ENCODE data around the gene BLOC1S4. TPM values are rescaled to one million over a fixed set of nuclear protein-coding genes. Genes with fewer than 3 reads are reported as not detected.

The BLOC1S4 gene
- total and polyA plus RNA-seq, 2 experiments from 2014 or later, result 22.7 to 27.3 TPM

GRCh38 chr4:6706173-6706572 is 9.8 kb upstream of the BLOC1S4 start:
- no peaks in the 10 kb centered on the region for H3K27me3 ChIP-seq (replicated peaks; ENCODE audit: insufficient read depth)
- WGBS, 2 experiments (ENCODE audit: low coverage in 1 of 2, low lambda C conversion rate in 2 of 2, missing lambda C conversion rate in 2 of 2), result 98 to 100% methylated on average over 5 of the region's 5 CpGs
- no peaks in the 10 kb centered on the region for H3K9me3 ChIP-seq (ENCODE audit: low read depth)
- no peaks in the 10 kb centered on the region; the same call in 1 of the 2 replicates for H3K9me2 ChIP-seq (ENCODE audit: insufficient read depth)
- peaks cover 21% of the 10 kb centered on the region for H3K4me1 ChIP-seq (ENCODE audit: insufficient read depth)
- H3K4me3 ChIP-seq, result no peak overlapping the region
- H3F3A ChIP-seq (ENCODE audit: insufficient read depth), result no peaks in the 10 kb centered on the region
- no peak overlapping the region for H3K27ac ChIP-seq
- TF ChIP-seq EZH2 (IDR thresholded peaks at IDR 0.05; ENCODE audit: insufficient read depth, poor library complexity, severe bottlenecking) (no peak), EZH2phosphoT487 (IDR thresholded peaks at IDR 0.05; ENCODE audit: insufficient read depth, low read depth) (no peak)
- H4K20me1 ChIP-seq (ENCODE audit: insufficient read depth), result no peaks in the 10 kb centered on the region
- H2AFZ ChIP-seq, result no peak overlapping the region
- peaks cover 83% of the 10 kb centered on the region for H3K79me2 ChIP-seq (ENCODE audit: insufficient read depth)
- no peak overlapping the region for H3K4me2 ChIP-seq (ENCODE audit: unreplicated experiment)
- no peak overlapping the region for H3K9ac ChIP-seq
- no peak for DNase-seq
- peaks cover 20% of the 10 kb centered on the region for H3K36me3 ChIP-seq (ENCODE audit: low read depth)
- in situ Hi-C loops (cut with MboI), result no loop called here

- H4K20me1 ChIP-seq (ENCODE audit: insufficient read depth), result no peaks in the 10 kb centered on the region
- no peaks in the 10 kb centered on the region; the same call in 1 of the 2 replicates for H3K9me2 ChIP-seq (ENCODE audit: insufficient read depth)
- H3K36me3 ChIP-seq (ENCODE audit: low read depth), result peaks cover 13% of the 10 kb centered on the region
- DNase-seq, result peak; percentile 99
- in situ Hi-C loops (cut with MboI), result loop anchor here (10.0 kb wide), 1 partner anchor 365 kb away; no protein-coding TSS in a partner anchor
- TF ChIP-seq EZH2phosphoT487 (IDR thresholded peaks at IDR 0.05; ENCODE audit: insufficient read depth, low read depth) (no peak), EZH2 (IDR thresholded peaks at IDR 0.05; ENCODE audit: insufficient read depth, poor library complexity, severe bottlenecking) (no peak)
- H3F3A ChIP-seq (ENCODE audit: insufficient read depth), result no peaks in the 10 kb centered on the region
- no peaks in the 10 kb centered on the region for H3K27me3 ChIP-seq (replicated peaks; ENCODE audit: insufficient read depth)
- H2AFZ ChIP-seq, result peak within 1 kb of the TSS; percentile 89
- 1% methylated on average over 72 of the region's 72 CpGs for WGBS, 2 experiments (ENCODE audit: low coverage in 1 of 2, low lambda C conversion rate in 2 of 2, missing lambda C conversion rate in 2 of 2)
- H3K4me1 ChIP-seq (ENCODE audit: insufficient read depth), result peaks cover 13% of the 10 kb centered on the region
- H3K79me2 ChIP-seq (ENCODE audit: insufficient read depth), result peaks cover 51% of the 10 kb centered on the region
- H3K4me2 ChIP-seq (ENCODE audit: unreplicated experiment), result peak within 1 kb of the TSS; percentile 97
- H3K9me3 ChIP-seq (ENCODE audit: low read depth), result no peaks in the 10 kb centered on the region
- H3K4me3 ChIP-seq, result peak within 1 kb of the TSS; percentile 81
- H3K27ac ChIP-seq, result peak within 1 kb of the TSS; percentile 68
- peak within 1 kb of the TSS; percentile 81 for H3K9ac ChIP-seq
These were observed 6.5 kb upstream of the BLOC1S4 start, which contains the start of gene MRFAP1L1 for GRCh38 chr4:6709230-6710114. Gene MRFAP1L1, minus strand, starts transcription at chr4:6709865. Its CDS starts 236 bp downstream, at chr4:6709629.

GRCh38 chr4:6710282-6710681 is 5.7 kb upstream of the BLOC1S4 start:
- Histone ChIP-seq H3K36me3 (ENCODE audit: low read depth) (peaks cover 13% of the 10 kb centered on the region), H3K79me2 (ENCODE audit: insufficient read depth) (peaks cover 43% of the 10 kb centered on the region), H3K4me2 (ENCODE audit: unreplicated experiment) (peak overlapping the region; percentile 97), H3K4me3 (peak overlapping the region; percentile 81), H3K27ac (no peak overlapping the region), H3K4me1 (ENCODE audit: insufficient read depth) (peaks cover 13% of the 10 kb centered on the region), H3K9me3 (ENCODE audit: low read depth) (no peaks in the 10 kb centered on the region), H3F3A (ENCODE audit: insufficient read depth) (no peaks in the 10 kb centered on the region), H3K9me2 (ENCODE audit: insufficient read depth) (no peaks in the 10 kb centered on the region; the same call in 1 of the 2 replicates), H4K20me1 (ENCODE audit: insufficient read depth) (no peaks in the 10 kb centered on the region), H2AFZ (peak overlapping the region; percentile 89), H3K27me3 (replicated peaks; ENCODE audit: insufficient read depth) (no peaks in the 10 kb centered on the region), H3K9ac (peak overlapping the region; percentile 81)
- in situ Hi-C loops (cut with MboI), result loop anchor here (10.0 kb wide), 1 partner anchor 365 kb away; no protein-coding TSS in a partner anchor
- TF ChIP-seq EZH2 (IDR thresholded peaks at IDR 0.05; ENCODE audit: insufficient read depth, poor library complexity, severe bottlenecking) (no peak), EZH2phosphoT487 (IDR thresholded peaks at IDR 0.05; ENCODE audit: insufficient read depth, low read depth) (no peak)
- no peak for DNase-seq
- 10 to 18% methylated on average over 6 of the region's 6 CpGs for WGBS, 2 experiments (ENCODE audit: low coverage in 1 of 2, low lambda C conversion rate in 2 of 2, missing lambda C conversion rate in 2 of 2)

GRCh38 chr4:6710996-6711395 is 5.0 kb upstream of the BLOC1S4 start:
- H3K4me2 ChIP-seq (ENCODE audit: unreplicated experiment), result no peak overlapping the region
- peaks cover 36% of the 10 kb centered on the region for H3K79me2 ChIP-seq (ENCODE audit: insufficient read depth)
- no peaks in the 10 kb centered on the region for H4K20me1 ChIP-seq (ENCODE audit: insufficient read depth)
- H3K27me3 ChIP-seq (replicated peaks; ENCODE audit: insufficient read depth), result no peaks in the 10 kb centered on the region
- H3K4me1 ChIP-seq (ENCODE audit: insufficient read depth), result peaks cover 18% of the 10 kb centered on the region
- H3K9me2 ChIP-seq (ENCODE audit: insufficient read depth), result no peaks in the 10 kb centered on the region; the same call in 1 of the 2 replicates
- no peaks in the 10 kb centered on the region for H3K9me3 ChIP-seq (ENCODE audit: low read depth)
- H3K36me3 ChIP-seq (ENCODE audit: low read depth), result peaks cover 13% of the 10 kb centered on the region
- TF ChIP-seq EZH2 (IDR thresholded peaks at IDR 0.05; ENCODE audit: insufficient read depth, poor library complexity, severe bottlenecking) (no peak), EZH2phosphoT487 (IDR thresholded peaks at IDR 0.05; ENCODE audit: insufficient read depth, low read depth) (no peak)
- H3K9ac ChIP-seq, result no peak overlapping the region
- 70 to 72% methylated on average over 2 of the region's 2 CpGs for WGBS, 2 experiments (ENCODE audit: low coverage in 1 of 2, low lambda C conversion rate in 2 of 2, missing lambda C conversion rate in 2 of 2)
- in situ Hi-C loops (cut with MboI), result loop anchor here (10.0 kb wide), 1 partner anchor 364 kb away; no protein-coding TSS in a partner anchor
- DNase-seq, result no peak
- H3F3A ChIP-seq (ENCODE audit: insufficient read depth), result 0 out of 2 replicates have a peak, but pooled peaks cover 3% of the 10 kb centered on the region
- H2AFZ ChIP-seq, result no peak overlapping the region; the same call in 1 of the 2 replicates
- H3K27ac ChIP-seq, result no peak overlapping the region
- no peak overlapping the region for H3K4me3 ChIP-seq

Data from GM23248 (cell line).